Peyer's patch (tissue), 4 donors: ENCODE data around the gene CWC27.

Source experiments
- POLR2A ChIP-seq, 2 donors: fragments of 450-650 bp; IDR thresholded peaks; one replicate each; pipeline ENCODE4 v1.5.1; 2017; ENCODE audit warnings: antibody characterized with exemption in 2 of 2, mild to moderate bottlenecking in 2 of 2, moderate library complexity in 2 of 2
- TF ChIP-seq, protein P1 (sequence below), 6 experiments: fragments of 450-650 bp in 4 of 6; fragments of 200-600 bp in 2 of 6; sonication (generic) in 1 of 6; IDR thresholded peaks; one replicate each; pipeline ENCODE4 v1.5.1; 2017 to 2019; ENCODE audit warnings: antibody characterized with exemption in 6 of 6, mild to moderate bottlenecking in 3 of 6, moderate library complexity in 1 of 6

DNA sequence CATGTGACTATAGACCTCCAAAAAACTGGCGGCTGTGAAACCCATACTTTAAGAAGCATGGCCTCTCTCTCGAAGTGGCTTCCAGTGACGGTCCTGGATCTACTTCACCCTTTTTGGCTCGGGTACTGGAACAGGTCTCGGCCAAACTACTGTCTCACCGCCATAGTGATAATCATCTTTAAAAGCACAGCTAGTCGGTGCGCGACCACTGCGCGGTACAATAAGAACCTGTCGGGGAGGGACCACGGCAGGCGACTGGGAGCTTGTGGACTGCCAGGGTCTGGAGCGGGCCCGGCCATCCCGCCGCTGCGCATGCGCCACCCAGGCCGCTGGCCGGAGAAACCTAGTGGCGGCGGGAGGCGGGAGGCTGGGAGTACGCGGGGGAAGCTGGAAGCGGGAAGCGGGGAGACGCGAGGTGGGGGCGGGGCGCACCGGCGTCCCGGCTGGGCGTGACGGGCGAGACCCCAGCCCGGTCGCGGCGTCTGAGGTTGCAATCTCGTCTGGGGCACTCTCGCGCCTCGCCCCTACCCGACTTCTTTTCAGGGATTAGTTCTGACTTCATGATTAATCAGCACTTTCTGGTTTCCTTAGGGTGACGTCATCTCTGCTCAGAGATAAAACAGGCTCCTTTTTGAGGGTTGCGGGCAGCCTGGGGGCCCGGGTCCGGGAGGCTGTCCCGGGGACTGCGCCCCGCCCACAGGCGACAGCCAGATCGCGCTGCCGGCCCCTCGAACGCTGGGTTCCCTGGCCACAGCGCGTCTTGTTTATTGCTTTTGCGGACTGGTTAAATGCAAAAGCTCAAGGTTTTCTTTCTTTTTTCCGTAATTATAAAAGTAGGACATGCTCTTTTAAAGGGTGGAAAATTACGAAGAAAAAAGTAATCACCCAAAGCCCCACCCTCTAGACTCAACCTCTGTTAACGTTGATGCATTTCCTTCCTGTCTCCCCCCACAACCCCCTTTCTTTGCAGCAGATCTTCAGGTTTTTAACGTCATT lies 266.8 kb downstream of the CWC27 start:
- peak; percentile 26 to 51 for TF ChIP-seq POLR2A (IDR thresholded peaks at IDR 0.05)
- TF ChIP-seq, protein P1, sequence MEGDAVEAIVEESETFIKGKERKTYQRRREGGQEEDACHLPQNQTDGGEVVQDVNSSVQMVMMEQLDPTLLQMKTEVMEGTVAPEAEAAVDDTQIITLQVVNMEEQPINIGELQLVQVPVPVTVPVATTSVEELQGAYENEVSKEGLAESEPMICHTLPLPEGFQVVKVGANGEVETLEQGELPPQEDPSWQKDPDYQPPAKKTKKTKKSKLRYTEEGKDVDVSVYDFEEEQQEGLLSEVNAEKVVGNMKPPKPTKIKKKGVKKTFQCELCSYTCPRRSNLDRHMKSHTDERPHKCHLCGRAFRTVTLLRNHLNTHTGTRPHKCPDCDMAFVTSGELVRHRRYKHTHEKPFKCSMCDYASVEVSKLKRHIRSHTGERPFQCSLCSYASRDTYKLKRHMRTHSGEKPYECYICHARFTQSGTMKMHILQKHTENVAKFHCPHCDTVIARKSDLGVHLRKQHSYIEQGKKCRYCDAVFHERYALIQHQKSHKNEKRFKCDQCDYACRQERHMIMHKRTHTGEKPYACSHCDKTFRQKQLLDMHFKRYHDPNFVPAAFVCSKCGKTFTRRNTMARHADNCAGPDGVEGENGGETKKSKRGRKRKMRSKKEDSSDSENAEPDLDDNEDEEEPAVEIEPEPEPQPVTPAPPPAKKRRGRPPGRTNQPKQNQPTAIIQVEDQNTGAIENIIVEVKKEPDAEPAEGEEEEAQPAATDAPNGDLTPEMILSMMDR (IDR thresholded peaks at IDR 0.05) = peak in 3 of 6 experiments; percentile 19 to 36 (median 29)
